MM.1S (cell line): ENCODE results near the gene MFAP3L.

ENCODE experiments used
- EZH2 ChIP-seq: fragments of 300-600 bp; sonication (generic); optimal IDR thresholded peaks from 2 replicates; pipeline ENCODE3; 2017; ENCODE audit warnings: low read depth, mild to moderate bottlenecking, antibody characterized with exemption, low read length, mixed read lengths
- TF ChIP-seq, protein P1 (sequence below): fragments of 300-600 bp; sonication (generic); IDR thresholded peaks from 2 replicates; pipeline ENCODE4 v1.5.1; 2016; ENCODE audit warnings: antibody characterized with exemption, low read length, mixed read lengths

DNA sequence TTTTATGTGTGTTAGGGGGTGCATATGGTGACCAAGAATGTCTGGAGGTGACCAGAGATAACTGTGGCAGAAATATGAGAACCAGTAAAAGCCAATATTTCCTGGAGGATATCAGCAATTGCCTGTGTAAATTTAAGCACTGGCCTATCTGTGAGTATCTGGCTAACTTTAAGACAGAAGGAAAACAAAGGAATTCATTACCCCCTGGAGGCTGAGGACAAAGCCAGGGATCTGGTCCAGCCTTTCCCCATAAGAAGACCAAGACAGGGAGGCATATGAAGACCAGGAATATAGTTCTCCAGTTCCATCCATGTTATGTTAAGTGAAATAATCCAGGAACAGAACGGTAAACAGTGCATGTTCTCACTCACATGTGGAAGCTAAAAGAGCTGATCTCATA is 49.2 kb downstream of the MFAP3L start:
- TF ChIP-seq EZH2 = no peak
- TF ChIP-seq, protein P1, sequence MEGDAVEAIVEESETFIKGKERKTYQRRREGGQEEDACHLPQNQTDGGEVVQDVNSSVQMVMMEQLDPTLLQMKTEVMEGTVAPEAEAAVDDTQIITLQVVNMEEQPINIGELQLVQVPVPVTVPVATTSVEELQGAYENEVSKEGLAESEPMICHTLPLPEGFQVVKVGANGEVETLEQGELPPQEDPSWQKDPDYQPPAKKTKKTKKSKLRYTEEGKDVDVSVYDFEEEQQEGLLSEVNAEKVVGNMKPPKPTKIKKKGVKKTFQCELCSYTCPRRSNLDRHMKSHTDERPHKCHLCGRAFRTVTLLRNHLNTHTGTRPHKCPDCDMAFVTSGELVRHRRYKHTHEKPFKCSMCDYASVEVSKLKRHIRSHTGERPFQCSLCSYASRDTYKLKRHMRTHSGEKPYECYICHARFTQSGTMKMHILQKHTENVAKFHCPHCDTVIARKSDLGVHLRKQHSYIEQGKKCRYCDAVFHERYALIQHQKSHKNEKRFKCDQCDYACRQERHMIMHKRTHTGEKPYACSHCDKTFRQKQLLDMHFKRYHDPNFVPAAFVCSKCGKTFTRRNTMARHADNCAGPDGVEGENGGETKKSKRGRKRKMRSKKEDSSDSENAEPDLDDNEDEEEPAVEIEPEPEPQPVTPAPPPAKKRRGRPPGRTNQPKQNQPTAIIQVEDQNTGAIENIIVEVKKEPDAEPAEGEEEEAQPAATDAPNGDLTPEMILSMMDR = no peak
